Measurements from ENCODE around the gene SLCO2B1. TPM values are rescaled to one million over a fixed set of nuclear protein-coding genes. Genes with fewer than 3 reads are reported as not detected.

The SLCO2B1 gene
- total and polyA plus RNA-seq, 12 donors, result 5.8 to 234 (median 122) TPM

- WGBS, 4 donors, result 89 to 92% (median 90%) methylated on average over 4 of the region's 4 CpGs
Observed at GRCh38 chr11:75197512-75198277, 46.8 kb downstream of the SLCO2B1 start.

DNA sequence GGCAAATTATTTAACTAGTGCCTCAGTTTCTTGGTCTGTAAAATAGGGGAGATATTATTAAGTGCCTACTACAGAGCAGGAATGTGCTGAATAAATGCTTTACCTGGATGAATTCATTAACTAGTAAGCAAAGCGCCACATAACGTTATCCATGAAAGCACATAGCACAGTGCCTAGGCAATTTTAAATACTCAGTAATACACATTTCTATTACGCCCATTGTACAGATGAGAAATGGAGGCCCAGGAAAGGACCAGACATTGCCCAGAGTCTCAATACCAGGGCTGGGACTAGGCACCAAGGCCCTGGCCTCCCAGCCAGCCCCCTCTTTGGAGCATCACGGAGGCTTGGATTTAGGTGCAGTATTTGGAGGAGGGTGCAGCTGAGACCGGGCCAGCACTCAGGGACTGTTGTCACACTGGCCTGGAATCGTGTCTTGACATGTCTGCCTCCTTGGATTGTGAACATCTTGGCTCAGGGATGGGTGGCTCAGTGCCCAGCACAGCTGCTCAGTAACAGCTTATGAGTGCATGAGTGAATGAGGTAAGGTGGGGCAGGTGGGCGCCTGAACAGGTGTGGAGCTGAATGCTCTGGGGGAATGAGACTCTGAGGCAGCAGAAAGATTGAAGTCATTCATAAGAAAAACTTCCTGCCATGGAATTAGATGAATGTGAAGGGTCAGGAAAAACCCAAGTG is 47.5 kb downstream of the SLCO2B1 start:
- Histone ChIP-seq H3K4me3 (no peak overlapping the region), H3K4me1 (replicated peaks in 1 of 2) (peaks cover 5 to 26% of the 10 kb centered on the region in 2 donors), H3K27ac (peak overlapping the region in 1 of 5 donors; percentile 9), H3K27me3 (no peaks in the 10 kb centered on the region), H3K9me3 (replicated peaks in 1 of 3) (no peaks in the 10 kb centered on the region), H3K36me3 (replicated peaks in 1 of 2) (peaks cover 0 to 17% of the 10 kb centered on the region in 2 donors)
- DNase-seq, result no peak
- TF ChIP-seq POLR2A (IDR thresholded peaks at IDR 0.05), result no peak
- TF ChIP-seq, protein P1, sequence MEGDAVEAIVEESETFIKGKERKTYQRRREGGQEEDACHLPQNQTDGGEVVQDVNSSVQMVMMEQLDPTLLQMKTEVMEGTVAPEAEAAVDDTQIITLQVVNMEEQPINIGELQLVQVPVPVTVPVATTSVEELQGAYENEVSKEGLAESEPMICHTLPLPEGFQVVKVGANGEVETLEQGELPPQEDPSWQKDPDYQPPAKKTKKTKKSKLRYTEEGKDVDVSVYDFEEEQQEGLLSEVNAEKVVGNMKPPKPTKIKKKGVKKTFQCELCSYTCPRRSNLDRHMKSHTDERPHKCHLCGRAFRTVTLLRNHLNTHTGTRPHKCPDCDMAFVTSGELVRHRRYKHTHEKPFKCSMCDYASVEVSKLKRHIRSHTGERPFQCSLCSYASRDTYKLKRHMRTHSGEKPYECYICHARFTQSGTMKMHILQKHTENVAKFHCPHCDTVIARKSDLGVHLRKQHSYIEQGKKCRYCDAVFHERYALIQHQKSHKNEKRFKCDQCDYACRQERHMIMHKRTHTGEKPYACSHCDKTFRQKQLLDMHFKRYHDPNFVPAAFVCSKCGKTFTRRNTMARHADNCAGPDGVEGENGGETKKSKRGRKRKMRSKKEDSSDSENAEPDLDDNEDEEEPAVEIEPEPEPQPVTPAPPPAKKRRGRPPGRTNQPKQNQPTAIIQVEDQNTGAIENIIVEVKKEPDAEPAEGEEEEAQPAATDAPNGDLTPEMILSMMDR (IDR thresholded peaks at IDR 0.05), result no peak
- intact Hi-C loops (cut with DNase I), result no loop called here
- 85 to 91% (median 88%) methylated on average over 6 to 7 of the region's 7 CpGs for WGBS, 4 donors

More at GRCh38 chr11:75197512-75198277, 46.8 kb downstream of the SLCO2B1 start:
- intact Hi-C loops (cut with DNase I), result no loop called here
- Histone ChIP-seq H3K27ac (no peak overlapping the region), H3K36me3 (replicated peaks in 1 of 2) (peaks cover 0 to 21% of the 10 kb centered on the region in 2 donors), H3K9me3 (replicated peaks in 1 of 3) (no peaks in the 10 kb centered on the region), H3K4me1 (replicated peaks in 1 of 2) (peaks cover 5 to 26% of the 10 kb centered on the region in 2 donors), H3K4me3 (no peak overlapping the region), H3K27me3 (no peaks in the 10 kb centered on the region)
- no peak for DNase-seq
- TF ChIP-seq, protein P1 (IDR thresholded peaks at IDR 0.05), result no peak
- no peak for TF ChIP-seq POLR2A (IDR thresholded peaks at IDR 0.05)

DNA sequence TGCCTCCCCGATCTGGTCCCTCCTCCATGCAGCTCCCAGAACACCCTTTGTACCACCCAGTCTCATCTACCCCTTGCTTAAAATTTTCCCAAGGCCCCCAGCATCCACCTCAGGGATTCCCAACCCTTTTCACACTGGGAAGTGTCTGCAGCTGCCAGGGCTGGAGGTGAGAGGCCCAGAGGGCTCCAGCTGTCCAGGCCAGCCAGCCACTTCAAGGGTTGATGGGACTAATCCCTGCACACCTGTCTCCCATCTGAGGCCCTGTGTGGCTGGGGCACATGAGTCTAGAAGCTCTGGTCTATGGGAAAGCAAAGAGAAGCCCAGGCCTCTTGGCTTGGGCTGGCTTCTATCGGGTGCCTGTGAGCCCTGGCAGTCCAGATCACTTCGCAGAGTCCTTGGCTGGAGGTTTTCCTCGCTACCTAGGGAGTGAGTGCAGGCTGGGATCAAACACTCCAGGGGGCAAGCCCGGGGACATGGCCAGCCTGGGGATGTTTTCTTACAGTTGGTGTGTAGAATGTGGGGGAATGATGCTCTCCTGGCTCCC is 48.6 kb downstream of the SLCO2B1 start:
- TF ChIP-seq, protein P1 (IDR thresholded peaks at IDR 0.05), result no peak
- TF ChIP-seq POLR2A (IDR thresholded peaks at IDR 0.05), result no peak

DNA sequence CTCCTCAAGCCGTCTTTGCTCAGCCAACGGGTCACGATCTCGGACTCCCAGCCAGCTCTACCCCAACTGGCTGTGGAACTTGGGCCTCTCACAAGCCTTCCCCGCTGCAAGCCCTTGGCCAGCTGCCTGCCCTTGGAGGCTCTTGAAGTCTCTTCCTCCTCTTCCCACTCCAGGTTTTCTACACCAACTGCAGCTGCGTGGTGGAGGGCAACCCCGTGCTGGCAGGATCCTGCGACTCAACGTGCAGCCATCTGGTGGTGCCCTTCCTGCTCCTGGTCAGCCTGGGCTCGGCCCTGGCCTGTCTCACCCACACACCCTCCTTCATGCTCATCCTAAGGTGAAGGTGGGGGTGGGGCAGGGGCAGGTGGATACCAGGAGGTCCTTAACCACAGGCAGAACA is 49.1 kb downstream of the SLCO2B1 start:
- Histone ChIP-seq H3K36me3 (replicated peaks in 1 of 2) (peaks cover 0 to 15% of the 10 kb centered on the region in 2 donors), H3K4me3 (no peak overlapping the region), H3K27me3 (no peaks in the 10 kb centered on the region), H3K9me3 (replicated peaks in 1 of 3) (no peaks in the 10 kb centered on the region), H3K27ac (peak overlapping the region in 1 of 5 donors; percentile 34), H3K4me1 (replicated peaks in 1 of 2) (peaks cover 2 to 25% of the 10 kb centered on the region in 2 donors)
- TF ChIP-seq, protein P1 (IDR thresholded peaks at IDR 0.05), result no peak
- no peak for TF ChIP-seq POLR2A (IDR thresholded peaks at IDR 0.05)
- intact Hi-C loops (cut with DNase I), result loop anchor here in 1 of 2 donors (5.0 to 10.0 kb wide), 2 partner anchors 53 to 175 kb away; no protein-coding TSS in a partner anchor
- 54 to 70% (median 56%) methylated on average over 8 to 10 of the region's 10 CpGs for WGBS, 4 donors
- peak in 4 of 7 donors; percentile 39 to 59 (median 40) for DNase-seq

More for the DNA sequence above, 48.6 kb downstream of the SLCO2B1 start:
- no peaks in the 10 kb centered on the region for H3K9me3 ChIP-seq (replicated peaks in 1 of 3)
- H3K36me3 ChIP-seq (replicated peaks in 1 of 2), result peaks cover 0 to 15% of the 10 kb centered on the region in 2 donors
- no peaks in the 10 kb centered on the region for H3K27me3 ChIP-seq
- peaks cover 5 to 27% of the 10 kb centered on the region in 2 donors for H3K4me1 ChIP-seq (replicated peaks in 1 of 2)
- WGBS, 4 donors, result 83 to 91% (median 86%) methylated on average over 4 to 5 of the region's 5 CpGs
- intact Hi-C loops (cut with DNase I), result no loop called here
- no peak for DNase-seq
- no peak overlapping the region for H3K4me3 ChIP-seq
- peak overlapping the region in 1 of 5 donors; percentile 34 for H3K27ac ChIP-seq
